PC-9 (cell line): ENCODE measurements around the gene EIF4G3.

Source experiments
- EZH2 ChIP-seq: fragments of 200-600 bp; sonication (generic); IDR thresholded peaks from 2 replicates; pipeline ENCODE4 v1.8.0; 2017; ENCODE audit warnings: antibody characterized with exemption, low read depth
- TF ChIP-seq, protein P1 (sequence below): fragments of 200-600 bp; sonication (generic); conservative IDR thresholded peaks from 2 replicates; pipeline ENCODE4 v1.6.1; 2017; ENCODE audit warnings: mixed run types, antibody characterized with exemption, mild to moderate bottlenecking, moderate library complexity

DNA sequence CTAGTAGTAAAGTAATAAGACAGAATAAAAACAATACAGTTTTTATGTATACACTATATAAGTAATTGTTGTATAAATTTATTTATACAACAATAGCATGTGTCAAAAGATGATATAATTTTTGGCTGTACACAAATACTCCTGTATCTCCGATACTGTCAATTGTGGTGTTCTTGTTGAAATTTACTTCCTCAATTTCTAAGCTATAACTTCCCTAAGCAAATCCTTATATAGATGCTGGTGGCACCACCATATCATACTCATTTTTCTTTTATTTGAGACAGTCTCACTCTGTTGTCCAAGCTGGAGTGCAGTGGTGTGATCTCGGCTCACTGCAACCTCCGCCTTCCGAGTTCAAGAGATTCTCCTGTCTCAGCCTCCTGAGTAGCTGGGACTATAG is 248.6 kb downstream of the EIF4G3 start:
- TF ChIP-seq, protein P1, sequence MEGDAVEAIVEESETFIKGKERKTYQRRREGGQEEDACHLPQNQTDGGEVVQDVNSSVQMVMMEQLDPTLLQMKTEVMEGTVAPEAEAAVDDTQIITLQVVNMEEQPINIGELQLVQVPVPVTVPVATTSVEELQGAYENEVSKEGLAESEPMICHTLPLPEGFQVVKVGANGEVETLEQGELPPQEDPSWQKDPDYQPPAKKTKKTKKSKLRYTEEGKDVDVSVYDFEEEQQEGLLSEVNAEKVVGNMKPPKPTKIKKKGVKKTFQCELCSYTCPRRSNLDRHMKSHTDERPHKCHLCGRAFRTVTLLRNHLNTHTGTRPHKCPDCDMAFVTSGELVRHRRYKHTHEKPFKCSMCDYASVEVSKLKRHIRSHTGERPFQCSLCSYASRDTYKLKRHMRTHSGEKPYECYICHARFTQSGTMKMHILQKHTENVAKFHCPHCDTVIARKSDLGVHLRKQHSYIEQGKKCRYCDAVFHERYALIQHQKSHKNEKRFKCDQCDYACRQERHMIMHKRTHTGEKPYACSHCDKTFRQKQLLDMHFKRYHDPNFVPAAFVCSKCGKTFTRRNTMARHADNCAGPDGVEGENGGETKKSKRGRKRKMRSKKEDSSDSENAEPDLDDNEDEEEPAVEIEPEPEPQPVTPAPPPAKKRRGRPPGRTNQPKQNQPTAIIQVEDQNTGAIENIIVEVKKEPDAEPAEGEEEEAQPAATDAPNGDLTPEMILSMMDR: no peak
- no peak for TF ChIP-seq EZH2
